Gastroesophageal sphincter (tissue), 3 donors: Measurements from ENCODE around the gene PDPN.

Experiments
- CTCF ChIP-seq, 4 experiments: fragments of 200-600 bp in 2 of 4; fragments of 450-650 bp in 2 of 4; sonication (generic) in 1 of 4; IDR thresholded peaks; one replicate each; pipeline ENCODE4 v1.5.1; 2017 to 2019; ENCODE audit warnings: antibody characterized with exemption in 4 of 4, mild to moderate bottlenecking in 2 of 4, moderate library complexity in 2 of 4
- POLR2A ChIP-seq, 2 donors: fragments of 450-650 bp; IDR thresholded peaks; one replicate each; pipeline ENCODE4 v1.6.1; 2017; ENCODE audit warnings: antibody characterized with exemption in 2 of 2, mild to moderate bottlenecking in 2 of 2, moderate library complexity in 1 of 2

DNA sequence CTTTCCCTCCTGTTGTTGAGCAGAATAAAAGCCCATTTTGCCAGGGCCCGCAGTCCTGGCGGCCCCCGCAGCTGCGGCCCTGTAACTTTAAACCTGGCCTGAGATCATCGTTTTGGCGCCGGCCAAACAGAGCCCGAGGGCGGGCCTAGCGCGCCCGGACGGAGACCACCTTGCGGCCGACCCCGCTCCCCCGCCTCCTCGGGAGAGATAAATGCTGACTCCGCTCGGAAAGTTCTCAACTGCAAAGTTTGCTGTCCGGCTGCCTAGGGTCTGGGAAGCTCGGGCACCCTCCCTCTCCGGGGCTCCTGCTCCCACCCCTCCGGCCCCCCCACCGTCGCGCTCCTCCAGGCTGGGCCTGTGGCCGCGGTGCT is at the start of gene PDPN:
- no peak for TF ChIP-seq CTCF (IDR thresholded peaks at IDR 0.05)
- no peak for TF ChIP-seq POLR2A (IDR thresholded peaks at IDR 0.05)
